Measurements from ENCODE around the gene COPG2.
"Not testable (repeated sequence)": the region's sequence is repeated elsewhere in the genome, so short reads cannot be mapped to it uniquely, and the experiment has no call there.

The COPG2 gene

DNA sequence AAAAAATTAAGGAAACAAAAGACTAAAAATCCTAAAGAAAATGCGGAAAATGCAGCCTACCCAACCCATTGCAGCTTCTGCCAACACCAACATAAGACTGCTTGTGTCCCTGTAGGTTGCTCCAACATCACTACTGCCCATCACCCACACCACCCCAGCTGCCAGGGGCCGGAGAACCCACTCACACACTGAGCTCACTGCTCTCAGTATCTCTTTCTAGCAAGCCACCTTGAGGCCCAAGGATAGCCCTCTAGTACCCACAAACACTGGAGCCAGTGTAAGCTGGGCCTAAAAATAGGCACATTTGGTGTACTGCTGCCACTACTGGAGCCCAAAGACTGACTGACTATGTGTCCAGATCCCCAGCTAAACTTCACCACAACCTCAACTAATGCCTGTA, 109.4 kb downstream of the COPG2 start:
- no peak for DNase-seq

DNA sequence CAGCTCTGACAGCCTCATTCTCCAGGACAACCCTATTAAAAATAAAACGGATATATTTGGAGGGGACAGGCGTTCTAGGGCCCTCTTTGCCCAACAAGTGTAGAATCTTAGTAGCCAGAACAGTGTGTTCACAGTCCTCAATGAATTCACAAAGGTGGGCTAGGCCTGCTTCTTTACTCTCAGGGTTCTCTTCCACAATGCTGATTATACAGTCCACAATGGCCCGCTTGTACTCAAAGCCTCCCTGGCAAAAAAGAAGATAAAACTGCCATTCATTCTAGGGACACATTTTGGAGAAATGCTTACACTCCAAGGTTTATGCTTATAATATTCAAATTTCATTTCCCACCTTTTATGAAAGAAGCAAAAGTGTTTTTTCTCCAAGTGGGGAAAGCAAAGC, 114.1 kb downstream of the COPG2 start:
- DNase-seq = no peak

DNA sequence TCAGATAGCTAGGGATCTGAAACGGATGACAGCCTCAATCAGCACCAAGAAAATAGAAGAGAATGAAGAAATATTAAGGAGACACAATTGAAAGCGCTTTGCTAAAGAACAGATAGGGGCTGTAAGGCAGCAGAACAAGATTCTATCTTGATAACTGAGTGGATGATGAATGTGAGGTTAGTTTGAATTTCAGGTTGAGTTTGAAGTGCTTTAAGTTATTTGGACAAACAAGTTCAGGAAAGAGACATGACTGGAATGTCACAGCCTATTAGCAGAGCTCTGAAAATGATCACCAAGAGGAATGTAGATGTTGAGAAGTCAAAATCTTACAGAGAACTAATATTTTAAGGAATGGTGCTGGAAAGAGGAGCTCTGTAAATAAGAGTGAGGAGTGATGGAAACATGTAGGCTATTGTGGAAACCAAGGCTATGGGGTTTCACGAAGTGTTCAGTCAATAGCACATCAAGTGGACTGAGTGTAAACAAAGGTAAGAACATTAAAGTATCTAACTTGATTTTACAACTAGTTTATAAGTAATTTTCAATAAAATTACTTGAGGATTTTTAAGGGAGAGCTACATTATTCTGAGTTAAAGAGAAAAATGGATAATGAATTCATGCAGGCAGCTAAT, 115.0 kb downstream of the COPG2 start:
- no peak for DNase-seq

DNA sequence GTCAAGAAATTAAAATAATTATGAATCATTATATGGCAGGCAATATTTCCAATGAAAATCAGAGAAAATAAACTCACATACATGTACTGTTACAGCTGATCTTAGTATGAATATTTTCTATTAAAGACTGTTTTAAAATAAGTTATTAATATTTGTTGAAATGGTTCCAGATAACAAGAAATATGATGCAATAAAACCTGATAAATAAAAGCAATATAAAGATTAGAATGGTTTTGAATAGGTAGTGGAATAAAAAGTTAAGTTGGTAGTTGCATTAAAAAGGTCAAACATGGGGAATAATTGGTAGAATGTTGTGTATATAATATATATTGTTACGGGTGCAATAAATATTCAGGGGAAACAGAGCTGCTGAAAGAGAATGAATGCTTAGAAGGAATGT, 124.2 kb downstream of the COPG2 start:
- DNase-seq = no peak

DNA sequence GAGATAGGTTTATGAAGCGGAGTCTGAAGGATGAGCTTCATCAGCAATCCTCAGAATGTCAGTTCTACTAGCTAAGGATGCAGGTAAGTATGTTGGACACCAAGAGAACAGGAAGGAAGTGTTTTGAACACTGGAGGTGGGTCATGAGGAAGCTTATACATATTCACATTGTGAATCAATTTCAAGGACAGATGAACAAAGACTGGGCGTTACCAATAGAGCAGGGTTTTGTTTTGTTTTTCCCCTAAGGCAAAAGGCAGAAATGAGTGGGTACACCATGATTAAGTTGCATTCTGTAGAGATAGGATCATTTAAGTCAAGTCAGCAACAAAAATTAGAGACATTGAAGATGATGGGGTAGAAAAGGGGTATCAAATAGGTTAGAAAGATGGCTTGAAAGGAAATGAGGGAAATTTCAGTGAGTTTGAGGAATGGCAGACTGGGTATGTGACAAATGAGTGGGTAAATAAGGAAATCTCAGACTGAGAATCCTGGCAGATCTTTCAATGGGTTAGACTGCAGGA, 125.0 kb downstream of the COPG2 start:
- no peak for DNase-seq

DNA sequence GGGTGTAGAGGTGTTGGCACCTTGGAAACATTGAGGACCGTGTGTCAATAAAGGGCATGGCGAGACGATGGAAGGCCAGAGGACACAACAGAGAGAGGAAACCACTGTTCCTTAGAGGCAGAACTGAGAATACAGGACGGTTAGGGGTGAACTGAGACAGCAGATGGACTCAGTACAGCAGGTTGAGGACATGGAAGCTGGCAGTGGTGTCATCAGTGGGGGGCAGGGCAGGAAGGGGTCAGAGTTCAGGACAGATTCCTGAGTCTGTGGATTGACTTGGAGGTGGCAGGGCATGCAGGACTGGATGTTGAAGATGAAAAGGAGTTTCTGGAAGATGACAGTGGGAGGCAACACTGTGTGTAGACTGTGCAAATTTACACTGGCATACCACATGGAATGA, 126.3 kb downstream of the COPG2 start:
- DNase-seq = not testable (repeated sequence)

DNA sequence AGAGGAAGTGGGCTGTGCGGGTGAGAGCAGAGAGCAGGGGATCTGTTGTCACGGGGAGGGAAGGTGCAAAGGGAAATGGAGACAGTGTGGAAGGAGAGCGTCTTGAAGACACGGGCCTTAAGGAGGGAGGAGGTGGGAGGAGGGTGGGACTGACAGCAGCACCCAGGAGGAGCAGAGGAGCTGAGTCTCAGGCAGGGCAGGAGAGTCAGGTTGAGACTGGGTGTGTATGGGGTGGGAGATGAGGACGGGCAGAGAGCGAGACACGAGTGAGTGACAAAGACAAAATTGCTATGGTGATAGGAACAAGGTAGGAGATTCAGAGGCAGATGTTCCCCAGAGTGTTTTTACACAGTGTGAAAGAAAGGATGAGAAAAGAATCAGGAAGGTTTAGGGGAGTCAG, 127.3 kb downstream of the COPG2 start:
- DNase-seq = not testable (repeated sequence)

DNA sequence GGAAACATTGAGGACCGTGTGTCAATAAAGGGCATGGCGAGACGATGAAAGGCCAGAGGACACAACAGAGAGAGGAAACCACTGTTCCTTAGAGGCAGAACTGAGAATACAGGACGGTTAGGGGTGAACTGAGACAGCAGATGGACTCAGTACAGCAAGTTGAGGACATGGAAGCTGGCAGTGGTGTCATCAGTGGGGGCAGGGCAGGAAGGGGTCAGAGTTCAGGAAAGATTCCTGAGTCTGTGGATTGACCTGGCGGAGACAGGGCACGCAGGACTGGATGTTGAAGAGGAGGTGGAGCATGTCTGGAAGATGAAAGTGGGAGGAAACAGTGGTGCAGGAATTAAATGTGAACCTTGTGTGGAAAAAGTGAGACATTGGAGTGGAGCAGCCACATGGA, 130.7 kb downstream of the COPG2 start:
- peak in 1 of 3 donors; percentile 3 for DNase-seq

DNA sequence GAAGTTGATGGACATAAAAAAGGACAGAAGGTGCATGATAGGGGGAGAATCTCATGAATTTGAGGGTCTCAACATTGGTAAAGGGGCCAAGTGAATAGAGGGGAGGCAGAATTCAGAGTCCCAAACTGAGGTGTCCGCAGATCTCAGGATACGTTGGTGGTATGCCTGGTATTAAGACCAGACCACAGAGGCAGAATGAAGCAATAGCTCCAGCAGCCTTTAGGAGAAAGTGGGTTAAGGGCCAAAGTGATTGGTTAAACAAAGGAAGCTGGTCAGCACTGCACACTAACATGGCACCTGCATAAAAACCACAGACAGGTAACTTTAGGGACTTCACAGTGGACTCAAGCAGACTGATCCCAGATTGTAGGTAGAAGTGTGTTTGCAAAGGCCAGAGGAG, 139.1 kb downstream of the COPG2 start:
- no peak for DNase-seq

DNA sequence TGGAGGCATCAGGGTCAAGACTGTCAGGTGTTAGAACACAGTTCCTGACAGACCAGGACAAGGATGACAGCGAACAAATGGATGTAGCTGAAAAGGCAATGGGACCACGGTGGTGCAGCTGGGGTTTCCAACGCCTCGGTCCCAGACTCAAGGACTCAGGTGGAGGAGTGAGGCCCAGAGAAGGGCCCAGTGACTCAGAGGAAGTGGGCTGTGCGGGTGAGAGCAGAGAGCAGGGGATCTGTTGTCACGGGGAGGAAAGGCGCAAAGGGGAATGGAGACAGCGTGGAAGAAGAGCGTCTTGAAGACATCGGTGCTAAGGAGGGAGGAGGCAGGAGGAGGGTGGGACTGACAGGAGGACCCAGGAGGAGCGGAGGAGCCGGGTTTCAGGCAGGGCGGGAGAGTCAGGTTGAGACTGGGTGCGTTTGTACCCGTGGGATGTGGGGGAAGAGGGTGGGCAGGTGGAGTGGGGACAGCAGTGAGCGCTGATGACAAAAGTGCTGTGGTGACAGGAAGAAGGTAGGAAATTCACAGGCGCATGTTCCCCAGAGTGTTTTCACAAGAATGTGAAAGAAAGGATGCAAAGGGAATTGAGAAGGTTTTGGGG, 140.7 kb downstream of the COPG2 start:
- DNase-seq = not testable (repeated sequence)

DNA sequence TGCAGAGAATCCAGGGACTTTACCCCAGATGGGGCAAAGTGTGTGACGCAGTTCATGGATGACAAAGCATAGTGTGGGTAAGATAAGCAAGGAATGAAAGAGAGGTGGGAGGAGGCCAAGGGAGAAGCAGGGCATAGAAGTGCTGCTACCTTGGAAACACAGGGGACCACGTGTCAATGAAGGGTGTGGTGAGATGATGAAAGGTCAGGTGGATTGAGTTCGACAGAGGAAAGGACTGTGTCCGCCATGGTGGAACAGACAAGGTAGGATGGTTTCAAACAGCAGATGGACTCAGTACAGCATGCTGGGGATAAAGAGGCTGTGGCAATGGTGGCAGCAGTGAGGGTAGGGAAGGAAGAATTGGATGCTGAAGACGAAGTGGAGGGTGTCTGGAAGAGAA, 143.9 kb downstream of the COPG2 start:
- DNase-seq = no peak

DNA sequence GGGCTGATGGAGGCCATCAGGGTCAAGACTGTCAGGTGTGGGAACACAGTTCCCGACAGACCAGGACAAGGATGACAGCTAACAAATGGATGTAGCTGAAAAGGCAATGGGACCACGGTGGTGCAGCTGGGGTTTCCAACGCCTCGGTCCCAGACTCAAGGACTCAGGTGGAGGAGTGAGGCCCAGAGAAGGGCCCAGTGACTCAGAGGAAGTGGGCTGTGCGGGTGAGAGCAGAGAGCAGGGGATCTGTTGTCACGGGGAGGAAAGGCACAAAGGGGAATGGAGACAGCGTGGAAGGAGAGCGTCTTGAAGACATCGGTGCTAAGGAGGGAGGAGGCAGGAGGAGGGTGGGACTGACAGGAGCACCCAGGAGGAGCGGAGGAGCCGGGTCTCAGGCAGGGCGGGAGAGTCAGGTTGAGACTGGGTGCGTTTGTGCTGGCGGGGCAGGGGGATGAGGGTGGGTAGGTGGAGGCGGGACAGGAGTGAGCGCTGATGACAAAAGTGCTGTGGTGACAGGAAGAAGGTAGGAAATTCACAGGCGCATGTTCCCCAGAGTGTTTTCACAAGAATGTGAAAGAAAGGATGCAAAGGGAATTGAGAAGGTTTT, 144.9 kb downstream of the COPG2 start:
- not testable (repeated sequence) for DNase-seq

DNA sequence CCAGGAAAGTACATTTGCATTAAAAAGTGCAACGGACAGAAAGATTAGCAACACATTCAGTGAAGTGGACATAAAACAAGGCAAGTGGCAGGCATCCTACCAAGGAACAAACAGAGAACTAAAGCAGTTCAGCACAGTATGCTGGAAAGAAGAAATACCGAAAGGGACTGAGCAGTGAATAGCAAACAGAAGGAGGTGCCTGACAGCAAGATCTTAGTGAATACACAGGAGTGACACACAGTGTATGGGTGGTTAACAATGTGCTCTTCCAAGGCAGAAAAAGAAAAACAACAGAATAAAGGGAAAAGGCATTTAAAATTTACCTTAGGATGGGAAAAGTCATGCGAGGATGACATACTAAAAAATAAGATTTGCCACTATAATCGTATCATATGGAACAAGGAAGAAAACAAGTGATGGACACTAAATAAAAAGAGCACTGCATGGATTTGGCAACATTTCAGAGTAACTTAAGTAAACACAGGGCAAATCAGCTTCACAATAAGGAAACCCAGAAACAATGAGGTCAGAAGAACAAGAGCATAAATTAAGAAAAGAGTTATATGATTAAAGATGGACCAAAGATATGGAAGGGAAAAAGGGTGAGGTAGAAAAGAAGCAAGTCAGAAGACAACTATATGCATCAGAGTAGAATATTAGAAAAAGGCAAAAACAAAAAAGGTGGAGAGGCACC, 147.1 kb downstream of the COPG2 start:
- no peak for DNase-seq

DNA sequence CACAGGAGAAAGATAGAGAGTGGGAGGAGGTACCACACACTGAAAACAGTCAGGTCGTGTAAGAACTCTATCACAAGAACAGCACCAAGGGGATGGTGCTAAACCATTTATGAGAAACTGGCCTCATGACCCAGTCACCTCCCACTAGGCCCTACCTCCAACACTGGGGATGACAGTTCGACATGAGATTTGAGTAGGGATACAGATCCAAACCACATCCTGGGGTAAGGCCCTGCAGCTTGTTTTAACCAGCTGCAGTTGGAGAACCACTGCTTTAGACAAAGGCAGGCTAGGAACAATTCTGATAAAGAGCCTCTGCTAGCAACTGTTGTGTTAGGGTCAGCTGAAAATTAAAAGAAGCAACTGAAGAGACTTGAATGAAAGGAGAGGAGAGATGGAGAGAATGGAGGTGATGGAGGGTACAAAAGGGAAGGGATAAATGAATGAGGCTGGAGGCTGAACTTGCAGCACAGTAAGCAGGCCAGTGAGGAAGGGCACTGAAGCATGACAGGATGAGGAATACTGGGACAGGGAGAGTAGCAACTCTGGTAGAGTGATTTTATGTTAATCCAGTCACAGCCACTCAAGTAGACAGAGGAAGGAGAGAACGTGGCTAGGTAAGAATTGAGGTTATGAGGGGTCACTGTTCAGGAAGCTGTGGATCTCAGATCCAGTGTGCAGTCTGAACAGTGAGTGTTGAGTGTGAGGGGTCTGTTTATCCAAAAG, 153.1 kb downstream of the COPG2 start:
- DNase-seq = no peak

DNA sequence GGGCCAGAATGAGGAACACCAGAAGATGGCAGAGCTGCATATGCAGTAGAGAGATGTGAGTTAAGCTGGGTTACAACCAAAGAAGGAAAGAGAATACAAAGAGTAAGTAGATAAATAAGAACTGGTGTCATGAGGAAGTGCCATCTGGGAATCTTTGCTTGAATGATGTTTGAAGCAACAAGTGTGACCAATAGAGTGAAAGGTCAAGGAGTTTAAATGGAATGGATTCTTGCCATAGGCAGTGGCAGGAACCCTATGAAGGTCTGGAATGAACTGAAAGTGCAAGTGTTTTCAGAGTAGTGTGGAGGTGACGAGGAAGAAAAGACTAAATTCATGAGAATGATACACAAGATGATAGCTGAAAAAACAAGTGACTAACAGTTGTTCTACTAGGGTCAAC, 155.1 kb downstream of the COPG2 start:
- no peak for DNase-seq

DNA sequence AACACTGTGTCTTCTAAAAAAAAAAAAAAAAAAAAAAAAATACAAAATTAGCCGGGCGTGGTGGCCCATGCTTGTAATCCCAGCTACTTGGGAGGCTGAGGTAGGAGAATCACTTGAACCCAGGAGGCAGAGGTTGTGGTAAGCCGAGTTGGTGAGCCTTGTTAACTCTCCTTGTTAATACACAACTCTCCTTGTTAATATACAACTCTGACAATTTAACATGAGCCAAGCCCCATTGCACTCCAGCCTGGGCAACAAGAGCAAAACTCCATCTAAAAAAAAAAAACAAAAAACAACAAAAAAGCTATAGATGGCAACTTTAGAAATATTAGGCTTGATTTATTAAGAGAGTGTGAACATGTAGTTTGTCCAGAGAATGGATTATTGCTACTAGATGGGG, 156.5 kb downstream of the COPG2 start:
- not testable (repeated sequence) for DNase-seq

DNA sequence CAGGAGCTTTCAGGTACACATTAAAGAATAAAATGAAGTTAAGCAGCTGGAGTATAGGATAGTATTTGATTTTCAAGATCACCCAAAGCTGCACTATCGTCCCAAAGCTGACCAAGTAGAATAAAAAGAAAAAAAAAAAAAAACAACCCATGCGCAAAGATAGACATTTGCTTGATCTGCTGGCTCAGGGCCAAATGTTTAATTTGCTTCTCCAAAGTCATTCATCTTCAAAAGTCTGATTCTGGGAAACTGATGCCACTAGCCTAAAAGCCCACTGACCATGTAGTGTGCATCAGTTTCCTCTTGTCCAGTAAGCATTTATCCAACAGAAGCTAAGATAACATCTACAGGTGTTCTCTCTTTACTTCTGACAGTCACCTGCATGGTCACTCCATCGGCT, 162.2 kb downstream of the COPG2 start:
- DNase-seq = no peak

DNA sequence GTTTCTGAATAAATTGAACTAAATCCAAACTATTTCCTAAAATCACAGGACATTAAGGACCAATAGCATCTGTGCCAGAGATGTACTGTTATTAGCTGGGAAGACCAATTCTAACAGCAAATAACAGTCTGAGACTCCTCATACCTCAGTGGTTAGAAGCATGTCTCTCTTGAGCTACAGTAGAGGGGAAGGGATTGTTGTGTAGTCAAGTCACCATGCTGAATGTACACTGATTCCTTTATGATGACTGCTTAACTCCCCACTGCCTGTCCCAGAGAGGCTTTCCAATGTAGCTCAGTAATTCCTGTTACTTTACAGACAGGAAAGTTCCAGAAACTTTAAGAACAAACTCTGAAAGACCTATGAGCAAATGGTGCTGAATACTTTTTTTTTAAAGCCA, 162.8 kb downstream of the COPG2 start:
- no peak for DNase-seq

DNA sequence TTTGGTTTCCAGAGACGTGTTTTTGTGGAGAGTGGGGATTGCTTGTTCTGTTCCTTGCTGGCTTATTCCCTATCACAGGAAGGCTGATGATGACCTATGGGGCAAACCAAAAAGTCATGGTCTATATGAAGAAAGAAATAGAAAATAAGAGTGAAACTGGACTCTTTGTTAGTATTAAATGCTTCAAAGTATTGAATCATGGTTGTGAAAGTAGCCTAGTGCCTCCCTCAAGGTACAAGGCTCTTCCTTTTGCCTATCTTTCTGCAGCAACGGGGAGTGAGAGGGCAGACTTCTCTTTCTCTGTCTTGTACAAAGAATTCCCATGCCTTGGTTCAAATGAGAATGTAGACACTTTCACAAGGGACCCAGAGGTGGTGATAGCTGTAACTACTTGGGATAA, 167.6 kb downstream of the COPG2 start:
- DNase-seq = no peak

DNA sequence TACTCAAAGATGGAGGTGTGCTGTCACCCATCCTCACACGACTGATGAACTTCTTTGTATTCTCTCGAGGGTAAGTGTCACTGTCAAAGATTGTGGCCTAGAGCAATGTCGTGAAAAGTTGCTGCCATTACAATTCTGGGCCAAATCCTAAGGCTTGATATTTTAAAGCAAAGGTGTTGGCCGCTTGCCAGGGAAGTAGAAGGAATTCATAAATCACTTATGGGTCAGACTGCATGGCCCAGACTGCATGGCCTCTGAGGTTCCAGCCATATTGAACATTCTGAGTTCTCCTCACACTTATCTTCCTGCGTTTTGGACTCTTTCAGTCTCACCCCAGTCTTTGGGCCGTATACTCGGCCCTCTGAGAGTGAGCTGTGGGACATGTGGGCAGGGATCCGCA, 168.1 kb downstream of the COPG2 start:
- no peak for DNase-seq

DNA sequence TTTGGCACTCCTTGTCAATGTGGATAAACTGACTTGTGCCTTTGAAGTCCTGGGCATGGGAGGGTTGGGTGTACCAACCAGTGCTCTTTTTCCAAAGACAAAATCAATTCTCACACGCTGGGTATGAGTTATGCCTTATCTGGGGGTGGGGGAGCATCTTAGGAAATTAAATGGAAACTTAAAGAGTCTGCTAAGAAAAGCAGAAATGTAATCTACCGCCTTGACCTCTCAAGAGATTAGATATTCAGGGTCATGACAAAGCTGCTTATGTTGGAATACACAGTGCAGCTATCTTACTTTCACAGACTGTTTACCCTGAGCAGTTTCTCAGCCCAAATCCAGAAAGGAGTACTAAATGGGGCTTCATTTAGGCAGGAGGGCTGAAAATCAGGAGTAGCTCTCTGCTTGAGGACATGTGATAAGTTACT, 174.1 kb downstream of the COPG2 start:
- no peak for DNase-seq

DNA sequence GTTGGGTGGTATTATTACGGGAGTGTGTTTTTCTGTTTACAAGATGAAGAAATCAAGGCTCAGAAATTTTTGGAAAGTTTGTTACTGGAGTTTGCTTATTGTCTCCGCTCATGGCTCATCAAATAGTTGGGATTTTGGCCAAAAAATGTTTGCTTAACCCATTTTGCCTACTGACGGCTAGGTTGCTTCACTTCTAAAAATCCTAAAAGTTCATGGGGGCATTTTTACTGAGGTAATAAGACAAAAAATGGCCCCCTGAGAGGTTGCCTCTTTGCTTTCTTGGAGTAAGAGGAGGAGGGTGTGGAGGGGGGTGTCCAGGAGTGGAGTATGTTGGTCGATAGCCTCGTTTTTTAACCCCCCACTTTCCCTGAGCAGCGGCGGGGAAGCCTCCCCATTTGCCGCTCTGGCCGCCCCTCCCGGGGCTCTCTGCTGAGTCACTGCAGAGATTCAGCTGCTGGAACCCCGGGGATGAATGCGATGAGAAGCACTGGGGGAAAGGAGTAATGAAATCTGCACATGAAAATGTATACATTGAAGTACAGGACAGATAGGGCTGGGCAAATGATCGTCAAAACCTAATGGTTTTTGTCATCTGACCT, 175.2 kb downstream of the COPG2 start:
- DNase-seq = peak in 1 of 3 donors; percentile 23

All from suppressor macrophage treated with lipopolysaccharide for 1 hour (primary cell).